LNCAP (cell line): ENCODE data around the gene SYT1.

Source experiments
- TF ChIP-seq, protein P1 (sequence below): fragments of 450-650 bp; IDR thresholded peaks from 2 replicates; pipeline ENCODE4 v1.5.1; 2017; ENCODE audit warnings: mild to moderate bottlenecking

The SYT1 gene

DNA sequence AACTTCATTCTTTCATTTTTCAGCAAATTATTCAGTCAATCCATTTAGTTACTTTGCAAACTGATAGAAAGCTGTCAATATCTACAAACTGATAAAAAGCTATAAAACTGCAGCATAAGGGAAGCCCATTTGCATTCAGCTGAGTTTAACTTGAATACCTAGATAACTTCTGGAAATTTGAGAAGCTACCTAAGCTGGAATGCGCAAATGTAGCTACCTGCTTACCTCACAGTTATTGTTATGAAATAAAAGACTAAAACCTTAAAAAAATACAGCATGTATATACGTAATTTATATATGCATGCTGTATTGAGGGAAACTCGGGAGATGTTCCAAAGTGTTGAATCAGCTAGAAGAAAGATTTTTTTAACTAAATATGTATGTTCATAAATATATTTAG lies 94.4 kb downstream of the SYT1 start:
- TF ChIP-seq, protein P1, sequence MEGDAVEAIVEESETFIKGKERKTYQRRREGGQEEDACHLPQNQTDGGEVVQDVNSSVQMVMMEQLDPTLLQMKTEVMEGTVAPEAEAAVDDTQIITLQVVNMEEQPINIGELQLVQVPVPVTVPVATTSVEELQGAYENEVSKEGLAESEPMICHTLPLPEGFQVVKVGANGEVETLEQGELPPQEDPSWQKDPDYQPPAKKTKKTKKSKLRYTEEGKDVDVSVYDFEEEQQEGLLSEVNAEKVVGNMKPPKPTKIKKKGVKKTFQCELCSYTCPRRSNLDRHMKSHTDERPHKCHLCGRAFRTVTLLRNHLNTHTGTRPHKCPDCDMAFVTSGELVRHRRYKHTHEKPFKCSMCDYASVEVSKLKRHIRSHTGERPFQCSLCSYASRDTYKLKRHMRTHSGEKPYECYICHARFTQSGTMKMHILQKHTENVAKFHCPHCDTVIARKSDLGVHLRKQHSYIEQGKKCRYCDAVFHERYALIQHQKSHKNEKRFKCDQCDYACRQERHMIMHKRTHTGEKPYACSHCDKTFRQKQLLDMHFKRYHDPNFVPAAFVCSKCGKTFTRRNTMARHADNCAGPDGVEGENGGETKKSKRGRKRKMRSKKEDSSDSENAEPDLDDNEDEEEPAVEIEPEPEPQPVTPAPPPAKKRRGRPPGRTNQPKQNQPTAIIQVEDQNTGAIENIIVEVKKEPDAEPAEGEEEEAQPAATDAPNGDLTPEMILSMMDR: no peak

DNA sequence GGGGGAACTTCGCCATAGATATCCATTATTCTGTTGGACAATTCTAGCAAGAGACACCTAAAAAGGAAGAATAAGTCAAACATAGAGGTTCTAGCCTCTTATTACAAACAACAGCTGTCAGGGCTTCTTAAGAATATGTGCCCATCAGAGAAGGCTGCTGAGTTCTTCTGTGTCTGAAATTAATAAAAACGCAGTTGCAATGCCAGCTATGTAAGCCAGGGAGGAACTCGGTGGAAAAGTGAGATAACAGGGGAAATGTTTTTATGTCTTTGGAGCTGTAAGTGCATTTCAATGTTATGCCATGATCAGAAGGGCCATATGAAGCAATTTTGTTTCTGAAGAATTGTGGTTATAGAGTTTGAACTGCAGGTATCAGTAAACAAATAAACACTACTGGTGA lies 95.0 kb downstream of the SYT1 start:
- TF ChIP-seq, protein P1: no peak

DNA sequence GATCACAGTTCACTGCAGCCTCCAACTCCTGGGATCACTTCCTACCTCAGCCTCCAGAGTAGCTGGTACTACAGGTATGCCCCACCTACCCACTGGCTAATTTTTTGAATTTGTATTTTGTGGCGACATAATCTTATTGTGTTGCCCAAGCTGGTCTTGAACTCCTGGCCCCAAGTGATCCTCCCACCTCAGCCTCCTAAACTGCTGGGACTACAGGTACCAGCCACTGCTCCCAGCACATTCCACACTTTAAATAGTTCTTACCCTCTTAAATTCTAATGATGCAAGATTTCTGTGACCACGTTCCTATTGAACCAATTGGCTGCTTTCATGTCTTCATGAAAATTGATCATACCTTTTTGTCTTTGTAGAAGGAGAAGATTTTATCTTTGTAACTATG lies 96.6 kb downstream of the SYT1 start:
- TF ChIP-seq, protein P1: no peak

DNA sequence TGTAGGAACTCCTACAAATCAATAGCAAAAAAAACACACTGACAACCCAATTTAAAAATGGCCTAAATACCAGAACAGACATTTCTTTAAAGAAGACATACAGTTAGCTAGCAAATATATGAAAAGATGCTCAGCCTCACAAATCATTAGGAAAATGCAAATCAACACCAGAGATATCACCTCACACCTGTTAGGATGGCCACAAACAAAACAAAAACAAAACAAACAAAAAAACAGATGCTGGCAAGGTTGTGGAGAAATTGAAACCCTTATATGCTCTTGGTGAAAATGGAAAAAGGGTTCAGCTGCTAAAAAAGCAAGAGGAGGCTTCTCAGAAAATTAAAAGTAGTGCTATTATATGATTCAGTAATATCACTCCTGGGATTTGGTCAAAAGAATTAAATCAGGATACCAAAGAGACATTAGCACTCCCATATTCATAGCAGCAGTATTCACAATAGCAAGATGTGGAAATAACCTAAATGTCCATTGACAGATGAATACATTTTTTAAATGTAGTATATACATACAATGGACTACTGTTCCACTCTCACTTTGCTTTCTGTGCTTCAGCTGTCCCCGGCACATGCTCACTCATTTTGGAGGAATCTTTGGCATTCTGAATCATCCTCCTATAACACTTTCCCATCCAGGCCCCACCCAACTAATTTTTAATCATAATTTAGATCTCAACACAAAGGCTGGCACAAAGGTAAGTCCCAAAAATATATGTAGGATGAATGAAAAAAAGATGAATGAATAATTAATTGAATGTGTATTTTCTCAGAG lies 99.1 kb downstream of the SYT1 start:
- TF ChIP-seq, protein P1: no peak

DNA sequence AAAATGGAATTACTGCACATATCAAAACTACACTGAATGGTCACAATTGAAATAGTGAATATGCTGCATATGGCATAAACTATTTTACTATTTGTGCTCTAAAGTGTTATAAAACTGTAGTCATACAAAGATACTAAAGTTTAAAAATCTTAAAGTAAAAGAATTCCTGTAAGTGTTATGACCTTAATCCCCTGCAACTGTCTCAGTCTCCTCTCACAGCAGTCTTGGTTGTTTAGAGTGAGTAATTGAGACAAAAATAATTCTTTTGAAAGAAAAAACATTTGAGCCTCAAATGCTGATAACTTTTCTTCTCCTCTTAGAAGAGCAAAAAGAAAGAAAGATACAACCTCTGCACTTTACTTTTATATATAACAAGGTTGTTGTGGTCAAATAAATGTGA lies 99.9 kb downstream of the SYT1 start:
- TF ChIP-seq, protein P1: no peak

DNA sequence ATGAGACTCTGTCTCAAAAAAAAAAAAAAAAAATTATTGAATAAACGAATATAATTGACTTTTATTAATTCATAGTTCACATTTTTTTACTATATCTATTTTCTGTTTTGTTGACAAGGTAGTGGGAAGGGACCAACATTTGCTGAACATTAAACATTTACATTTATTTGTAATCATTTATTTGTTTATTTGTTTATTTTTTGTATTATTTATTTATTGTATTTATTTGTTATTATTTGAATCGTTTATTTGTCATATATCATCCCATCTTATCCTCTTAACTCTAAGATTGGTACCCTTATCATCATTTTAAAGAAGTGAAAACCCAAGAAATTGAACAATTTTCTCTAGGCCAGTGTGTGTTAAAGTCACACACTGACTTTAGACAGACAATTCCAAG lies 101.5 kb downstream of the SYT1 start:
- TF ChIP-seq, protein P1: no peak

DNA sequence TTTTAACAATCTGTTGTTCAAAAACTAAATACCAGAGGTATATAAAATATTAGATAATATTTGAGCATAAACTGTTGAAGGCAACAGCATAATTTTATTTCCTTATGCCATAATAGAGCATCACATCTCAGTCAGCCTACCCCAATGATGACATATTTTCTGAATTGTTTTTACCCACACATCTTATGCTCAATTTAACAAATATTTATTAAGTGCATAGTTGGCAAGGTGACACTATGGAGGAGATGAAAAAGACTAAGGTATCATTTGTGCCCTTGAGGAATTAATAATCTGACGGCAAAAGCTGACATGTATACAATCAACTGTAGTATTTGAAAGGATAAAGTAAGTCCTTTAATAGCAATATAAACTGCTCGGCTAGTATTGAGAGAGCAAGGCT lies 102.4 kb downstream of the SYT1 start:
- TF ChIP-seq, protein P1: no peak

DNA sequence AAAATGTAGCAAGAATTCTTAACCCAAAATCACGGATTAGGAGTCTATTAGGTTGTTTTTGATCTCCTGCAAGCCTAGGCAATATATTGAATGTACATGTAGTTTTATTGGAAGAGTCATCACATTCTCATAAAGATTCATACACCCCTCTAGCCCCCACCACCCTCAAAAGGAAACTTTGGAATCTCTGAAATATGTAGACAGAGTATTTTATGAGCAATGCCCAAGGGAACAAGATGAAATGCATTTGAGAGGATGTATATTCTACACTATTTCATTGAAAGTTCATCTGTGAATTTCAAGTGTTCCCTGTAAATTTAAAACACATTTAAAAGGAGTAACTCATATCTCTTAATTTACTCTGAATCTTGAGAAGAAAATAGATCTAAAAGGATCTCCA lies 103.7 kb downstream of the SYT1 start:
- TF ChIP-seq, protein P1: no peak
